ENCODE data around the gene HIGD2B. TPM values are rescaled to one million over a fixed set of nuclear protein-coding genes. Genes with fewer than 3 reads are reported as not detected.

HIGD2B gene
- not detected in 2 replicates for total RNA-seq

GRCh38 chr15:72685925-72686794 lies at the start of gene HIGD2B, which contains the start of gene BBS4:
HIGD2B (minus strand) TSS chr15:72686182; CDS start chr15:72676374, 9,808 bp downstream.
BBS4 (plus strand) TSS chr15:72686207; CDS start chr15:72686228, 21 bp downstream.

GRCh38 chr15:72654397-72654796 lies 31.6 kb downstream of the HIGD2B start, which contains the start of gene GOLGA6B:
GOLGA6B (plus strand) TSS chr15:72654697; CDS start chr15:72654738, 41 bp downstream.

Small RNA genes lying within 50 kb of the gene (small RNA-seq; reads per million reads assigned to genes)
- not detected for gene RN7SL853P

Other genes with a start within 250 kb of the HIGD2B start
- 22.0 and 24.0 TPM in 2 replicates for gene ARIH1, start 211.9 kb downstream of the HIGD2B start, total RNA-seq
- not detected in 2 replicates for gene GOLGA6B, start 31.5 kb downstream of the HIGD2B start, total RNA-seq
- gene BBS4, start within 50 bp of the HIGD2B start, total RNA-seq, result 10.9 and 15.1 TPM in 2 replicates
- 50.3 and 54.9 TPM in 2 replicates for gene ADPGK, start 97.6 kb upstream of the HIGD2B start, total RNA-seq

All from subcutaneous preadipocyte (primary cell).